IMR-90 (cell line): Measurements from ENCODE around the gene IL17REL.

Experiments used
- BHLHE40 ChIP-seq: fragments of 150-350 bp; IDR thresholded peaks from 2 replicates; pipeline ENCODE4 v1.6.1; 2016; ENCODE audit warnings: mild to moderate bottlenecking, low read depth, low read length
- CEBPB ChIP-seq: IDR thresholded peaks from 2 replicates; pipeline ENCODE4 v1.6.1; 2012; ENCODE audit warnings: low read depth, low read length, improper control_type of control experiment
- CTCF ChIP-seq: conservative IDR thresholded peaks from 2 replicates; pipeline ENCODE4 v1.5.1; 2012; ENCODE audit warnings: mild to moderate bottlenecking, low read depth, low read length, improper control_type of control experiment
- MAZ ChIP-seq: IDR thresholded peaks from 2 replicates; pipeline ENCODE4 v1.6.1; 2012; ENCODE audit warnings: low read depth, mild to moderate bottlenecking, low read length, improper control_type of control experiment, moderate library complexity, borderline replicate concordance
- POLR2A ChIP-seq: IDR thresholded peaks from 2 replicates; pipeline ENCODE4 v1.6.1; 2012; ENCODE audit warnings: mild to moderate bottlenecking, low read depth, low read length
- RAD21 ChIP-seq: IDR thresholded peaks from 2 replicates; pipeline ENCODE4 v1.6.1; 2012; ENCODE audit warnings: low read length, improper control_type of control experiment
- RFX5 ChIP-seq: IDR thresholded peaks from 2 replicates; pipeline ENCODE4 v1.8.0; 2012; ENCODE audit warnings: low read depth, mild to moderate bottlenecking, low read length, moderate library complexity

GRCh38 chr22:50051930-50052329, 39.4 kb upstream of the IL17REL start:
- TF ChIP-seq RFX5 (no peak), CTCF (no peak), MAZ (no peak), POLR2A (no peak), CEBPB (no peak), BHLHE40 (no peak), RAD21 (no peak)
